ENCODE results near the gene PTN.

Gene PTN

GRCh38 chr7:137343281-137343841, at the start of gene PTN:
PTN (minus strand) TSS chr7:137343733; CDS start chr7:137254973, 88,760 bp downstream.
- no peak within 1 kb of the TSS for H3K27ac ChIP-seq
- TF ChIP-seq ZFX (IDR thresholded peaks at IDR 0.05; ENCODE audit: borderline replicate concordance) (no peak), CTCF (IDR thresholded peaks at IDR 0.05) (no peak)

- TF ChIP-seq CTCF (IDR thresholded peaks at IDR 0.05) (no peak), ZFX (IDR thresholded peaks at IDR 0.05; ENCODE audit: borderline replicate concordance) (no peak)
- H3K27ac ChIP-seq, result no peak overlapping the region
Observed at GRCh38 chr7:137390076-137390475, 46.5 kb upstream of the PTN start.

GRCh38 chr7:137388916-137389315, 45.4 kb upstream of the PTN start:
- no peak for TF ChIP-seq ZFX (IDR thresholded peaks at IDR 0.05; ENCODE audit: borderline replicate concordance)
- no peak for TF ChIP-seq CTCF (IDR thresholded peaks at IDR 0.05)
- H3K27ac ChIP-seq, result no peak overlapping the region

GRCh38 chr7:137386966-137387365, 43.4 kb upstream of the PTN start:
- TF ChIP-seq ZFX (IDR thresholded peaks at IDR 0.05; ENCODE audit: borderline replicate concordance) (no peak), CTCF (IDR thresholded peaks at IDR 0.05) (no peak)
- H3K27ac ChIP-seq, result no peak overlapping the region

- TF ChIP-seq ZFX (IDR thresholded peaks at IDR 0.05; ENCODE audit: borderline replicate concordance) (no peak), CTCF (IDR thresholded peaks at IDR 0.05) (no peak)
Observed at GRCh38 chr7:137381045-137381444, 37.5 kb upstream of the PTN start.

GRCh38 chr7:137373507-137373906, 30.0 kb upstream of the PTN start:
- H3K27ac ChIP-seq, result no peak overlapping the region
- TF ChIP-seq ZFX (IDR thresholded peaks at IDR 0.05; ENCODE audit: borderline replicate concordance) (no peak), CTCF (IDR thresholded peaks at IDR 0.05) (no peak)

More at GRCh38 chr7:137381045-137381444, 37.5 kb upstream of the PTN start:
- no peak overlapping the region for H3K27ac ChIP-seq

GRCh38 chr7:137371616-137372015, 28.1 kb upstream of the PTN start:
- no peak overlapping the region for H3K27ac ChIP-seq
- no peak for TF ChIP-seq ZFX (IDR thresholded peaks at IDR 0.05; ENCODE audit: borderline replicate concordance)
- no peak for TF ChIP-seq CTCF (IDR thresholded peaks at IDR 0.05)
